HL-60 (cell line): ENCODE measurements around the gene IL27RA.

Experiments used
- CTCF ChIP-seq: IDR thresholded peaks from one replicate; pipeline ENCODE4 v1.5.1; 2011; ENCODE audit warnings: low read length, control low read depth, inconsistent platforms; ENCODE audit not compliant: insufficient read depth
- GABPA ChIP-seq: IDR thresholded peaks from 2 replicates; pipeline ENCODE4 v1.6.1; 2012; ENCODE audit warnings: low read depth
- POLR2AphosphoS5 ChIP-seq: IDR thresholded peaks from 2 replicates; pipeline ENCODE4 v1.6.1; 2012; ENCODE audit warnings: low read depth
- REST ChIP-seq: IDR thresholded peaks from 2 replicates; pipeline ENCODE4 v1.6.1; 2012; ENCODE audit warnings: low read depth; ENCODE audit not compliant: insufficient replicate concordance
- SPI1 ChIP-seq: IDR thresholded peaks from 2 replicates; pipeline ENCODE4 v1.6.1; 2012; ENCODE audit warnings: low read depth, mild to moderate bottlenecking, borderline replicate concordance

DNA sequence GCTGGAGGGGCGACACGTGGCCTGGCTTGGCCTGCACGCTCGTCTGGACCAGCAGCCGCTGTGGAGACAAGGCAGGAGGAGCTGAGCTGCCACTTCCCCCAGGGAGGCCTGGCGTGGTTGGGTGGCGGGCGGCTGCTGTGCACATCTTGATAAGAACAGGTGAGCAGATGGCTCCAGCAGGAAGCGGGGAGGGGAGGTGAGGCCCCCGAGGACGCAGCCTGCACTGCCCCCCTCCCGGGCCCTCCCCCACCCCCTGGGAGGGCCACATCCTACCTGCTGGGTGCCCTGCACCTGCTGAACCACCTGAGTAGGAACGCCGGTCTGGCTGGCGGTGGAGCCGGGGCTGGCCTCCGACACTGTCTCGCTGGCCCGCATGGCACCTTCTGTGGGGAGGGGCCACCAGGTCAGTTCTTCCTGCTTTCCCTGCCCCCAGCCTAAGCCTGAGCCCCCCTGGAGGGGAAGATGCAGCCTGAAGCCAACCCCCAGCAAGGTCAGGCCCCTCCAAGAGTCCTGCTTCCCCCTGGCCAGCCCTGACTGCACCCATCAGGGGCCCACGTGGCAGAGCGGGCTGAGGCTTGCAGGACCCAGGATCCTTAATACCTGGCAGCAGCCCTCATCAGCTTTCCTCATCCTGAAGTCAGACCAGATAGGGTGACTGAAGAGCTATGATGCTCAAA lies 48.2 kb upstream of the IL27RA start:
- TF ChIP-seq CTCF (no peak), POLR2AphosphoS5 (no peak), GABPA (no peak), SPI1 (no peak), REST (no peak)
